GM12801 (cell line): Measurements from ENCODE around the gene FMR1NB.

ENCODE experiments used
- CTCF ChIP-seq: IDR thresholded peaks from one replicate; pipeline ENCODE4 v1.5.1; 2011; ENCODE audit warnings: control low read depth; ENCODE audit not compliant: insufficient read length; ENCODE audit errors: extremely low read depth

FMR1NB gene

GRCh38 chrX:147981038-147981752 lies at the start of gene FMR1NB:
FMR1NB (plus strand) TSS chrX:147981337; CDS start chrX:147981403, 66 bp downstream.
- TF ChIP-seq CTCF = no peak

- TF ChIP-seq CTCF = no peak
Measured at GRCh38 chrX:147933815-147934214, 47.3 kb upstream of the FMR1NB start.

GRCh38 chrX:147935156-147935758 lies 45.9 kb upstream of the FMR1NB start:
- TF ChIP-seq CTCF = no peak

- no peak for TF ChIP-seq CTCF
Measured at GRCh38 chrX:147945286-147945685, 35.9 kb upstream of the FMR1NB start.

- no peak for TF ChIP-seq CTCF
Measured at GRCh38 chrX:147948531-147948930, 32.6 kb upstream of the FMR1NB start.

- TF ChIP-seq CTCF = no peak
Measured at GRCh38 chrX:147950352-147950751, 30.8 kb upstream of the FMR1NB start.

GRCh38 chrX:147953976-147954375 lies 27.2 kb upstream of the FMR1NB start:
- no peak for TF ChIP-seq CTCF
